Measurements from ENCODE around the gene MAP7.
"Not testable (repeated sequence)": the region's sequence is repeated elsewhere in the genome, so short reads cannot be mapped to it uniquely, and the experiment has no call there.

Gene MAP7

GRCh38 chr6:136502786-136503185 lies 47.4 kb downstream of the MAP7 start:
- DNase-seq = no peak

DNA sequence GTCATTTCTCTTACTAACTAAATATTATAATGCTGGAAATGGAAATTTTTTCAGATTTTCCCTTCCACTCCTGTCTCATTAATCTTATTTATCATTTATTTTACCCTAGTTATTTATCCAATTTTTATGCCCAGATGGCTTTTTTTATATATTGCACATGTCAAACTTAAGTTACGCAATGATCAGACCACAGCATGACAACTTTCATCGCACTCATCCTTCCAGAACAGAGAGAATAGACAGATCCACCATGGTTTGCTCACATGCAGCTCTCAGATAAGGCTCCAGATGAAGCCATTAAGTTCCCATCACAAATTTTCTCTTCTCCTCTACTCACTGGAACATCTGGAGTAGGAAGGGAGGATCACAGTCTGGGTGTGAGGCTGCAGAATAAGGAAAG lies 48.7 kb downstream of the MAP7 start:
- DNase-seq = no peak

GRCh38 chr6:136501096-136501495 lies 49.1 kb downstream of the MAP7 start:
- no peak for DNase-seq

- DNase-seq = no peak
Observed at GRCh38 chr6:136500414-136500813, 49.8 kb downstream of the MAP7 start.

DNA sequence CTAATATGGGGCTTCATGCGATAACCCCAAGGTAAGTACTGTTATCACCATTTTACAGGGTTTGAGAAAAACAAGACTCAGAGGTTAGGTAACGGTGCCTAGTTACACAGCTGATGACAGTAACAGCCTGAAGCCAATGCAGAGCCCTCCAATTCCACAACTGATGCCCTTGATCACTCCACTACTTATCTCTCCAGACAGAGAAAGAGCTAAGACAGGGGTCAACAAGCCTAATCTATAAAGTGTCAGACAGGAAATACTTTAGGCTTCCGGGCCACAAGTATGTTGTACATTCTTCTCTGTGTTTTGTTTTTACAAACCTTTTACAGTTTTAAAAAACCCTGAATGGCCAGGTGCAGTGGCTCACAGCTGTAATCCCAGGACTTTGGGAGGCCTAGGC lies 50.9 kb downstream of the MAP7 start:
- DNase-seq = no peak

DNA sequence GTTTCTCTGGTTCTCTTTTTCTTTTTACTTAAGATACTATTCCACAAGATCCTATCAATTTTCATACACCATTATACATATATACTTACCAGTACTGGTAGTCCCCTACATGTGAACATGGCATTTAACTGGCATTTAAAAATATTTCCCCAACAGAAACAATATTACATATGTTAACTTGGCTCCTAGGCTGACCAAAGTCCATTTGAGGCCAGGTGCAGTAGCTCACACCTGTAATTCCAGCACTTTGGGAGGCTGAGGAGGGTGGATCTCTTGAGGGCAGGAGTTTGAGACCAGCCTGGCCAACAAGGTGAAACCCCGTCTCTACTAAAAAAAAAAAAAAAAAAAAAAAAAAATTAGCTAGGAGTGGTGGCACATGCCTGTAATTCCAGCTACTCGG lies 53.8 kb downstream of the MAP7 start:
- not testable (repeated sequence) for DNase-seq

- DNase-seq = no peak
Observed at GRCh38 chr6:136494710-136495109, 55.5 kb downstream of the MAP7 start.

GRCh38 chr6:136494059-136494458 lies 56.2 kb downstream of the MAP7 start:
- no peak for DNase-seq

- no peak for DNase-seq
Observed at GRCh38 chr6:136492409-136492808, 57.8 kb downstream of the MAP7 start.

DNA sequence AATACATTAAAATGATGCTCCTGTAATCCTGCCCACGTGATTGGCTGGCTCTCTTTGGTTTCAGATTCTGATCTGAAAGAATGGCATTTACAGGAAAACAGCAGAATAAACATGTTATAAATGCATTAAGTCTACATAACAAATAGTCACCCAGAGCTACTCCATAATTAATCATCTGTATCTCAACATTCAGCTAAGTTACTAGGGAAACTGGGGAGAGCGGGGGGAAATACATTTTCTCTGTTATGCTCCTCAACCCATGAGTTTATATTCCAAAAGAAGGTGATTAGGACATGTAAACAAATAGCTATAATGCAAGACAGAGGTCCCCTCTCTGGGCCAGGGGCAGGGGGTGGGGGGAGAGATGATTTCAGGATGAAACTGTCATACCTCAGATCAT lies 58.5 kb downstream of the MAP7 start:
- DNase-seq = no peak

DNA sequence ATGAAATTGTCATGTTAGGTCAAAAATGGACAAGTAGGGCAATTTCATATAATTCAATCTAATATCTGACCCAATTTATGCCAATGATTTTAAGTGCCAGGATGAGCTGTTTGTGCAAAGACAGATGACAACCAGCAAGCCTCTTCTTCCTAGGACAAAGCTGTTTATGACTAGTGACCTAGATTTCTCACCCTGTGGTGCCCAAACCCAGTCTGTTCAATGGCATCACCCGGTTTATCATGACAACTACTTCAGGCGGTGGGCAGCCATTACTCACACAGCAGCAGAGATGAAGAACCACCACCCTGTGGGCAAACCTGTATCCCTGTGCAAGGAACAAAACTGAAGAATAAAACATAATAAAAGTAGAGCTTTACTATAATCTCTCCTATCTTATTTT lies 59.0 kb downstream of the MAP7 start:
- no peak for DNase-seq

GRCh38 chr6:136489689-136490033 lies 60.6 kb downstream of the MAP7 start:
- not testable (repeated sequence) for DNase-seq

GRCh38 chr6:136487759-136488425 lies 62.3 kb downstream of the MAP7 start:
- no peak for DNase-seq

DNA sequence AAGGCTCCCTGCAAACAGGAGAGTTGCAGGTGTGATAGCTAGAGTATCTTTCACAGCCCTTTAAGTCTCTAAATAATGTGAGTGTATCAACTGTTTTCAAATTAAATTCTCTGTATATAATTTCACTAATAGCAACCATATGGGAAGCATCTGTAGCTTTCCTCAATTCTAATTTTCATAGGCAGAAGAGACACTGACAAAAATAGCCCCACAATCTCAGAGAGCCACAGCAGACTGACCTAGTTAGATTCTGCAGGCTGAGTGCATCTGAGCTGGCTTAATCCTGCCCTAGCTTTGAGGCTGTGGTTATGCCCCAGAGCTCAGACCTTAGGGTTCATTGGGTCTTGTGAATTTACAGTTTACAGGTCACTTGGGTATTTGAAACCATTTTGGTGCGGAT lies 63.9 kb downstream of the MAP7 start:
- no peak for DNase-seq

DNA sequence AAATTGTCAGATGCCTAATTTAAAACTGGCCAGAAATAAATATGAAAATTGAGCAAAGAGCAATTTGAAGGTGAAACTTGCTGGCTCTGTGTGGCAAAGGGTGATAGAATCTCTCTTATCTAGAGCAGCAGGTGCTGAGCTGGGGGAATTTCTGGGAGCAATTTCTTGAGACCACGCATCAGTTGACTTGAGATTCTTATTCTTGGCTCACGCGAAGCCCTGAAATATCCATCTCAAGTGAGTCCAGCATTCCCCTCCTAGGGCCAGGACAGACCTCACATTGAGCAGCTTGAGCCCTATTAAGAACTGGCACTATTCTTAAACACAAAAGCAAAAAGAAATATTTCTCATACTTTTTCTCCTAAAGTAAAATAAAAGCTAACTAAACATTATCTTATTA lies 66.3 kb downstream of the MAP7 start:
- no peak for DNase-seq

- DNase-seq = not testable (repeated sequence)
Observed at GRCh38 chr6:136483005-136483404, 67.2 kb downstream of the MAP7 start.

GRCh38 chr6:136477548-136477947 lies 72.7 kb downstream of the MAP7 start:
- no peak for DNase-seq

DNA sequence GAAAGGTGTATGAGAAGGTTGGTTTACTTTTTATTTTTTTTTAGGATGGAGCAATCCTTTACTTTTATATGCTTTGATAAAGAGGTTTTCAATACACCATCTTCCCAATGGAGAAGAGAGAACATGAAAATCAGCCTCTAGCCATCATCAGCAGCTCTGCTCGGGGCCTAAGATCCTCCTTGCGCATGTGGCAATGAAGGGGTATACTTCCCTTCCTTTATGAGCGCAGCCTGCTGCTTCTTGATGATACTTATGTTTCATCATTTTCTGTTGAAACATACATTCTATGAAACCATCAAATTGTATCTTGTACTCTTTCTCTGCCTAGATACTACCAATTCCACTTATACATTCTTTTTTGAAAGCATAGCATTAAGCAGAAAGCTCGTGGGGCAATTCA lies 74.5 kb downstream of the MAP7 start:
- DNase-seq = no peak

DNA sequence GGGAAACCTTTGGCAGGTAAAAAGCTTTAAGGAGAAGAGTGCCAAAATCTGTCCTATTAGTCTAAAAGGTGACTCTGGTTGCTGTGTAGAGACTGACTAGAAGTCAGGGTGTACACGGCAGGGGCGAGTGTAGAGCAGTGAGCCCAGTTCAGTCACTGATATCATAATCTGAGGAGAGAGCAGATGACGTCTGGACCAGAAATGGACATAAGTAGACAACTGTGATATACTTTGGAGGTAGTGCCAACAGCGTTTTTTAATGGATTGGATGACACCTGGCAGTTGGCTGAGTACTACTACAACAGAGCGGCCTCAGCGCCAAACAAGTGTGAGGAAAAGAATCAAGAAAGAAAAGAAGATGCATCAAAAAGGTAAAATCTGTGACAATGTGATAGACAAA lies 76.0 kb downstream of the MAP7 start:
- DNase-seq = no peak

DNA sequence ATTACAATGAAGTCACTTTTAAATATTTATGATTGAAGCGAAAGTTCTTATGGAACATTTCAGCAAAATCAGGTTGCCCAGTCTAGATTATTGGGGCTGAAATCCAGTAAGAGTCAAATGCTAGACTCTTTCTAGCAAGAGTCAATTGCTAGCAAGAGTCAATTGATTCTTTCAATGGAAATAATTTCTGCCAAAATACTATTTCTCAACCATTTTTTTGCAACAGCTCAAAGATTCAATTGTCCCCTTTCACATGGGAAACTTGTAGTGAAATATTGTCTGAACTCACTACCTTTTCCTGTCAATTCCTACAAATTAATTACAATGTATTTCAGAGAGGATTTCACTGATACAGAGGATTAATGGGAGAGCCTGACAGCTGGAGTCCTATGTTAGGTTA lies 78.3 kb downstream of the MAP7 start:
- DNase-seq = no peak

- no peak for DNase-seq
Observed at GRCh38 chr6:136471372-136471771, 78.8 kb downstream of the MAP7 start.

DNA sequence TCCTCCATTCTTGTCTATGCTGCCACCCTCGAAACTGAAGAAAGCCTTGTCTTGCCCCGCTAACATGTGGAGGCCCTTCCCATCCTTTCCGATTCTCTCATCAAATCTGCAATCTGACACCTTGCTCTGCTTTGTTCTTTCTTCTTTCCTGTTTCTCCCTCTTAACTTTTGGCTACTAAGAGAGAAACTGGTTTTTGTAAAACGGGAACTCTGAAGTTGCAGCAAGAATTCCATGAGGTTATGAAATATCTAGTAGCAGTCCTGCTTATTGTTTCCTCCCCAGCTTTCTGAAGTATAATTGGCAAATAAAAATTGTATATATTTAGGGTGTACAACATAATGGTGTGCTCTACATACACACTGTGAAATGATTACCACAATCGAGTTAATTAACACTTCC lies 80.2 kb downstream of the MAP7 start:
- no peak for DNase-seq

DNA sequence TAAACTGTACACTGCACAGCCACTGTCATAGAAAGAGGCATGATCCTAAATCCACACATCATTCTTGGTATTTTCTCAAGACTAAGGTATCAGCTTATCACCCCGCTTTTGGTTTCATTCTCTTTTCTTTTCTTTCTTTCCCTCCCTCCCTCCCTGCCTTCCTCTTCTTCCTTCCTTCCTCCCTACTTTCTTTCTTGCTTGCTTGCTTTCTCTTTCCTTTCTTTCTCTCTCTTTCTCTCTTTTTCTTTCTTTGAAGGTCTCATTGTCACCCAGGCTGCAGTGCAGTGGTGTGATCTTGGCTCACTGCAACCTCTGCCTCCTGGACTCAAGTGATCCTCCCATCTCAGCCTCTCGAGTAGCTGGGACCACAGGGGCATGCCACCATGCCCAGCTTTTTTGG lies 81.1 kb downstream of the MAP7 start:
- no peak for DNase-seq

- DNase-seq = no peak
Observed at GRCh38 chr6:136468711-136469110, 81.5 kb downstream of the MAP7 start.

- DNase-seq = no peak
Observed at GRCh38 chr6:136467186-136467585, 83.0 kb downstream of the MAP7 start.

DNA sequence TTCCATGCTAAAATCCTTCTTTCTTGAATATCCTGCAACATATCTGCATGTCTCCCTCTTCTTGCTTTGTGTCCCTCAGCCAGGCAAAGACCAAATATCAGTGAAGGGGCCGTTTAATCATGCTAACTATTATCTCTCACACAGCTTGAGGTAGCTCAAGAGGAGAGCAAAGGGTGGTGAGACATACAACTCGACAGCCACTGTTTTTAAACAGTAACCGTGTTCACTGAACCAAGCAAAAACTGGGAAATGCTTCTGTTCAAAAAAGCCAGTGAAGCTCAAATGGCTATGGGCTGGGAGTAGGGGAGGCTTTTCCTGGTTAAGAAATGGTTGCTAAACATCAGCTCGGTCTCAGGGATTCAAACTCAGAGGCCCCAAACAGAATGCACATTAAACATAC lies 83.4 kb downstream of the MAP7 start:
- DNase-seq = no peak

All from CD4-positive, alpha-beta T cell treated with Interleukin-21 for 1 hour (primary cell).